Keratinocyte (primary cell): ENCODE data around the gene PTPRF. TPM values are rescaled to one million over a fixed set of nuclear protein-coding genes. Genes with fewer than 3 reads are reported as not detected.

Experiments
- DNase-seq: peaks from one replicate; pipeline ENCODE4 v3.0.0-alpha.2; 2011; ENCODE audit warnings: low read depth, missing footprints, low spot score
- FAIRE-seq: peaks from 2 replicates; lab custom pipeline; 2011; peaks lifted over from hg19 to GRCh38; lab: Jason Lieb, UNC
- H2AFZ ChIP-seq: 2 replicates; pipeline ENCODE4 v1.6.0; 2012; ENCODE audit warnings: low read length, control low read depth, inconsistent platforms; ENCODE audit not compliant: control insufficient read depth
- H3K27ac ChIP-seq: 2 replicates; pipeline ENCODE4 v1.5.1; 2011; ENCODE audit warnings: low read length; ENCODE audit not compliant: control insufficient read depth, insufficient read depth
- H3K27me3 ChIP-seq: 3 replicates; pipeline ENCODE4 v1.6.0; 2011; ENCODE audit warnings: low read length; ENCODE audit not compliant: control insufficient read depth, insufficient read depth; ENCODE audit errors: extremely low read depth
- H3K36me3 ChIP-seq, 2 experiments: 2 replicates in 1 of 2; 3 replicates in 1 of 2; pipeline ENCODE4 v1.5.1; 2011; ENCODE audit warnings: low read length in 2 of 2, mild to moderate bottlenecking in 1 of 2; ENCODE audit not compliant: control insufficient read depth in 2 of 2, insufficient read depth in 2 of 2; ENCODE audit errors: extremely low read depth in 1 of 2
- H3K4me1 ChIP-seq: 3 replicates; pipeline ENCODE4 v1.5.1; 2011; ENCODE audit warnings: low read length; ENCODE audit not compliant: control insufficient read depth, insufficient read depth; ENCODE audit errors: extremely low read depth
- H3K4me2 ChIP-seq: 3 replicates; pipeline ENCODE4 v1.6.0; 2011; ENCODE audit warnings: low read depth, low read length; ENCODE audit not compliant: control insufficient read depth, insufficient read depth; ENCODE audit errors: extremely low read depth
- H3K4me3 ChIP-seq, 3 experiments: fragments of 200-600 bp in 1 of 3; sonication (generic) in 1 of 3; 2 replicates in 2 of 3; 3 replicates in 1 of 3; pipeline ENCODE4 v1.5.1; 2011 to 2016; ENCODE audit warnings: low read length in 3 of 3, mild to moderate bottlenecking in 3 of 3, control low read depth in 2 of 3, inconsistent platforms in 1 of 3, low read depth in 1 of 3, mixed read lengths in 1 of 3, mixed run types in 1 of 3, moderate library complexity in 1 of 3; ENCODE audit not compliant: control insufficient read depth in 2 of 3, insufficient read depth in 2 of 3; ENCODE audit errors: extremely low read depth in 1 of 3
- H3K79me2 ChIP-seq: 2 replicates; pipeline ENCODE4 v1.6.0; 2012; ENCODE audit warnings: low read length; ENCODE audit not compliant: control insufficient read depth, insufficient read depth
- H3K9ac ChIP-seq: 3 replicates; pipeline ENCODE4 v1.6.0; 2011; ENCODE audit warnings: low read length; ENCODE audit not compliant: control insufficient read depth, insufficient read depth; ENCODE audit errors: extremely low read depth
- H3K9me1 ChIP-seq: 3 replicates; pipeline ENCODE4 v1.6.0; 2011; ENCODE audit warnings: low read length; ENCODE audit not compliant: control insufficient read depth, insufficient read depth; ENCODE audit errors: extremely low read depth
- H3K9me3 ChIP-seq: 2 replicates; pipeline ENCODE4 v1.5.1; 2012; ENCODE audit warnings: low read depth, low read length; ENCODE audit not compliant: control insufficient read depth
- H4K20me1 ChIP-seq: 3 replicates; pipeline ENCODE4 v1.6.0; 2011; ENCODE audit warnings: low read length; ENCODE audit not compliant: control insufficient read depth, insufficient read depth; ENCODE audit errors: extremely low read depth
- EZH2 ChIP-seq: IDR thresholded peaks from one replicate; pipeline ENCODE4 v1.6.1; 2012; ENCODE audit warnings: inconsistent platforms, mild to moderate bottlenecking, low read length, moderate library complexity
- dilution Hi-C: fragments of 300-500 bp; cut with MboI; formaldehyde crosslinking; loops from one replicate; pipeline ENCODE4 v1.7.0; 2020; ENCODE audit warnings: low sequenced_read_pairs; ENCODE audit not compliant: extremely low pct_ligation_motif_present
- polyA plus RNA-seq, 5 experiments: library from polyadenylated mRNA; depleted of rRNA in 3 of 5; stranded (reverse) in 3 of 5; stranded (forward) in 1 of 5; unstranded in 1 of 5; fragments of >200 nt; gene quantifications; 1 replicate in 1 of 5; 2 replicates in 3 of 5; 3 replicates in 1 of 5; pipeline versions ENCODE4 v1.2.1 to v1.2.3, GENCODE V29; 2011 to 2012; ENCODE audit warnings: missing spikeins in 2 of 5, low read depth in 1 of 5, low replicate concordance in 1 of 5
- TF ChIP-seq, protein P1 (sequence below), 3 experiments: IDR thresholded peaks in 1 of 3; conservative IDR thresholded peaks in 1 of 3; optimal IDR thresholded peaks in 1 of 3; 2 replicates in 2 of 3; 3 replicates in 1 of 3; pipeline versions ENCODE3 to v1.5.1; 2011; ENCODE audit warnings: low read length in 3 of 3, mild to moderate bottlenecking in 3 of 3, moderate library complexity in 2 of 3, control low read depth in 1 of 3, inconsistent platforms in 1 of 3; ENCODE audit not compliant: insufficient read depth in 2 of 3; ENCODE audit errors: extremely low read depth in 1 of 3

Gene PTPRF
- polyA plus RNA-seq, 1 donor (not counting 4 experiments of a cell fraction or from before 2014, with no cell fraction given), result 161 TPM

DNA sequence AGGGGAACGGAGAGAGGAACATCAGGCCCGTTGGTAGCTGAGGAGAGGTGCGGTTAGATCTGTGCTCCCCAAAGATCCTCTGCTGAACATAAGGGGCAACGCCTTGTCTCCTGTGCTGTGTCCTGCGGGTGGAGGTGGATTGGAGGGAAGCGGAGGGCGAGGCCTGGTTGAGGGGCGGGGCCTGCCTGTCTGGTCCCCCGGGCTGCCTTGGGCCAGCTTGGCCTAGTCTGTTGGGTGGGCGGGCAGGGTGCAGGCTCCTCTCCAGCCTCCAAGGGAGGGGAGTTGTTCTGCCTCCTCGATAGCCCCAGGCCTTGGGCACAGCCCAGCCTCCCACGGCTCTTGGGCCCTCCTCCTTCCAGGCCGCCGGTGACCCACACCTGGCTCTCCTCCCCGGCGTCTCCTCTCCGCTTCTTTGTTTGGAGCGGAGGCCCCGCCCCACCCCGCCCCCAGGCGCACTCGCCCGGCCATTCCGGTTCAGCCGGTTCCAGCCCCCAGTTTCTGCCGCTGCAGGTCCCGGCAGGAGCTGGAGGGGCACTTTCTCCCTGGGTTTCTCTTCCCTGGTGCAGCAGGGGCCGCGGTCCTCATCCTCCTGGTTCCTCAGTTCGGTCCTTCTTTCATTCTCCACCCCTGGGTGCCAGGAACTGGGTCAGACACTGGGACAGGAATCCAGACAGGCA, 19.4 kb downstream of the PTPRF start:
- dilution Hi-C loops, result no loop called here
- peaks cover 33 to 57% of the 10 kb centered on the region in 2 experiments for H3K36me3 ChIP-seq
- TF ChIP-seq, protein P1, sequence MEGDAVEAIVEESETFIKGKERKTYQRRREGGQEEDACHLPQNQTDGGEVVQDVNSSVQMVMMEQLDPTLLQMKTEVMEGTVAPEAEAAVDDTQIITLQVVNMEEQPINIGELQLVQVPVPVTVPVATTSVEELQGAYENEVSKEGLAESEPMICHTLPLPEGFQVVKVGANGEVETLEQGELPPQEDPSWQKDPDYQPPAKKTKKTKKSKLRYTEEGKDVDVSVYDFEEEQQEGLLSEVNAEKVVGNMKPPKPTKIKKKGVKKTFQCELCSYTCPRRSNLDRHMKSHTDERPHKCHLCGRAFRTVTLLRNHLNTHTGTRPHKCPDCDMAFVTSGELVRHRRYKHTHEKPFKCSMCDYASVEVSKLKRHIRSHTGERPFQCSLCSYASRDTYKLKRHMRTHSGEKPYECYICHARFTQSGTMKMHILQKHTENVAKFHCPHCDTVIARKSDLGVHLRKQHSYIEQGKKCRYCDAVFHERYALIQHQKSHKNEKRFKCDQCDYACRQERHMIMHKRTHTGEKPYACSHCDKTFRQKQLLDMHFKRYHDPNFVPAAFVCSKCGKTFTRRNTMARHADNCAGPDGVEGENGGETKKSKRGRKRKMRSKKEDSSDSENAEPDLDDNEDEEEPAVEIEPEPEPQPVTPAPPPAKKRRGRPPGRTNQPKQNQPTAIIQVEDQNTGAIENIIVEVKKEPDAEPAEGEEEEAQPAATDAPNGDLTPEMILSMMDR (optimal IDR thresholded peaks at IDR 0.05 in 1 of 3, IDR thresholded peaks at IDR 0.05 in 1 of 3, conservative IDR thresholded peaks at IDR 0.05 in 1 of 3; ENCODE audit: extremely low read depth in 1 of 3, insufficient read depth in 2 of 3, low read length in 3 of 3), result no peak
- no peak for TF ChIP-seq EZH2
- peak overlapping the region; percentile 31 to 83 (median 73) for H3K4me3 ChIP-seq
- peak overlapping the region; percentile 99 for H3K4me2 ChIP-seq
- peaks cover 75% of the 10 kb centered on the region for H3K79me2 ChIP-seq
- peak overlapping the region; percentile 96 for H3K27ac ChIP-seq
- no peaks in the 10 kb centered on the region for H3K27me3 ChIP-seq
- peaks cover 5% of the 10 kb centered on the region for H3K9me1 ChIP-seq
- DNase-seq (peak; percentile 85), FAIRE-seq (peak; percentile 74)
- peaks cover 5% of the 10 kb centered on the region for H4K20me1 ChIP-seq
- peaks cover 68% of the 10 kb centered on the region for H3K4me1 ChIP-seq
- no peaks in the 10 kb centered on the region for H3K9me3 ChIP-seq
- peak overlapping the region; percentile 79 for H3K9ac ChIP-seq
- H2AFZ ChIP-seq, result no peak overlapping the region

DNA sequence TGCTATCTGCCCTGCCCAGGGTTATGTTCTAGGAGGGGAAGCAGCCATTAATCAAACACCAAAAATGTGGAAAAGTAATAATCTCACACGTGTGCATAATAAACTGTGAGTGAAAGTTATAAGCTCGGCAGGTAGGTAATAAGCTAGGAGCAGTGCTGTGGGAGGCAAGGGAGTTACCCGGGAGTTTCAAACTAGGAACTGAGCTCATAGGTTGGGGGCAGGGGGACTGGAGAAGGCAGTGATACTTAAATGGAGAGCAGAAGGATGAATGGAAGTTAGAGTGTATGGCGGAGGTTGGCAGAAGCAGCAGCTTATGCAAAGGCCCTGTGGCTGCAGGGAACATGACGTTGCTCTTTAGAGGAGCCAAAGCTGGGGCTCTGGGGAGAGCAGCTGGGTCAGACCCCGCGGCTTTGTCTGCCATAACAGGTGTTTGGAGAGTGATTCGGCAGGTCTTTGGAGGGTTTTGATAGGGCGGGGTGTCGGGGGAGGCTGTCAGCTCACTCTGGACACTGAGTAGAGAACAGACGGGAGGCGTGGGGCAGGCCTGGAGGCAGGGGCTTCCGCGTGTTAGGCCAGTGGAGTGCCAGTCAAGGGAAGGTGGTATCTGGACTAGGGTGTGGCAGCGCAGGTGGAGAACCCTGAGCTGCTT, 20.0 kb downstream of the PTPRF start:
- H3K36me3 ChIP-seq, result peaks cover 29 to 56% of the 10 kb centered on the region in 2 experiments
- H2AFZ ChIP-seq, result no peak overlapping the region
- H3K9me3 ChIP-seq, result no peaks in the 10 kb centered on the region
- H3K9ac ChIP-seq, result peak overlapping the region; percentile 79
- DNase-seq (no peak), FAIRE-seq (peak; percentile 73)
- H3K4me2 ChIP-seq, result peak overlapping the region; percentile 99
- H3K9me1 ChIP-seq, result no peaks in the 10 kb centered on the region
- no peaks in the 10 kb centered on the region for H3K27me3 ChIP-seq
- TF ChIP-seq, protein P1 (optimal IDR thresholded peaks at IDR 0.05 in 1 of 3, IDR thresholded peaks at IDR 0.05 in 1 of 3, conservative IDR thresholded peaks at IDR 0.05 in 1 of 3; ENCODE audit: extremely low read depth in 1 of 3, insufficient read depth in 2 of 3, low read length in 3 of 3), result no peak
- TF ChIP-seq EZH2, result no peak
- peaks cover 71% of the 10 kb centered on the region for H3K79me2 ChIP-seq
- H3K27ac ChIP-seq, result peak overlapping the region; percentile 96
- H3K4me3 ChIP-seq, result peak overlapping the region; percentile 31 to 83 (median 73)
- peaks cover 61% of the 10 kb centered on the region for H3K4me1 ChIP-seq
- dilution Hi-C loops, result no loop called here
- peaks cover 3% of the 10 kb centered on the region for H4K20me1 ChIP-seq
